ENCODE results near the gene PLXNA3.

GRCh38 chrX:154458116-154458953 lies at the start of gene PLXNA3:
- TF ChIP-seq, protein P1, sequence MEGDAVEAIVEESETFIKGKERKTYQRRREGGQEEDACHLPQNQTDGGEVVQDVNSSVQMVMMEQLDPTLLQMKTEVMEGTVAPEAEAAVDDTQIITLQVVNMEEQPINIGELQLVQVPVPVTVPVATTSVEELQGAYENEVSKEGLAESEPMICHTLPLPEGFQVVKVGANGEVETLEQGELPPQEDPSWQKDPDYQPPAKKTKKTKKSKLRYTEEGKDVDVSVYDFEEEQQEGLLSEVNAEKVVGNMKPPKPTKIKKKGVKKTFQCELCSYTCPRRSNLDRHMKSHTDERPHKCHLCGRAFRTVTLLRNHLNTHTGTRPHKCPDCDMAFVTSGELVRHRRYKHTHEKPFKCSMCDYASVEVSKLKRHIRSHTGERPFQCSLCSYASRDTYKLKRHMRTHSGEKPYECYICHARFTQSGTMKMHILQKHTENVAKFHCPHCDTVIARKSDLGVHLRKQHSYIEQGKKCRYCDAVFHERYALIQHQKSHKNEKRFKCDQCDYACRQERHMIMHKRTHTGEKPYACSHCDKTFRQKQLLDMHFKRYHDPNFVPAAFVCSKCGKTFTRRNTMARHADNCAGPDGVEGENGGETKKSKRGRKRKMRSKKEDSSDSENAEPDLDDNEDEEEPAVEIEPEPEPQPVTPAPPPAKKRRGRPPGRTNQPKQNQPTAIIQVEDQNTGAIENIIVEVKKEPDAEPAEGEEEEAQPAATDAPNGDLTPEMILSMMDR (IDR thresholded peaks at IDR 0.05), result no peak
- TF ChIP-seq EP300 (IDR thresholded peaks at IDR 0.05) (no peak), POLR2A (IDR thresholded peaks at IDR 0.05) (peak in 1 of 2 donors; percentile 71)

Measured in suprapubic skin (tissue), 3 donors.